ENCODE data around the gene TEC.

Gene TEC

GRCh38 chr4:48269861-48270522, 354 bp upstream of the TEC start:
- DNase-seq (ENCODE audit: low read depth in 2 of 2), result no peak

GRCh38 chr4:48267574-48267973, 2.1 kb downstream of the TEC start:
- DNase-seq (ENCODE audit: low read depth in 2 of 2), result no peak

GRCh38 chr4:48266781-48267180, 2.9 kb downstream of the TEC start:
- no peak for DNase-seq (ENCODE audit: low read depth in 2 of 2)

- DNase-seq (ENCODE audit: low read depth in 2 of 2), result no peak
Observed at GRCh38 chr4:48262926-48263325, 6.7 kb downstream of the TEC start.

- DNase-seq (ENCODE audit: low read depth in 2 of 2), result no peak
Observed at GRCh38 chr4:48262484-48262883, 7.2 kb downstream of the TEC start.

- no peak for DNase-seq (ENCODE audit: low read depth in 2 of 2)
Observed at GRCh38 chr4:48261281-48261680, 8.4 kb downstream of the TEC start.

- DNase-seq (ENCODE audit: low read depth in 2 of 2), result no peak
Observed at GRCh38 chr4:48259748-48260147, 9.9 kb downstream of the TEC start.

- DNase-seq (ENCODE audit: low read depth in 2 of 2), result no peak
Observed at GRCh38 chr4:48258845-48259397, 10.7 kb downstream of the TEC start.

GRCh38 chr4:48255959-48256342, 13.7 kb downstream of the TEC start:
- no peak for DNase-seq (ENCODE audit: low read depth in 2 of 2)

GRCh38 chr4:48255072-48255958, 14.3 kb downstream of the TEC start:
- no peak for DNase-seq (ENCODE audit: low read depth in 2 of 2)

- peak; percentile 68 to 71 for DNase-seq (ENCODE audit: low read depth in 2 of 2)
Observed at GRCh38 chr4:48254381-48255071, 15.1 kb downstream of the TEC start.

- DNase-seq (ENCODE audit: low read depth in 2 of 2), result no peak
Observed at GRCh38 chr4:48252313-48252712, 17.3 kb downstream of the TEC start.

- DNase-seq (ENCODE audit: low read depth in 2 of 2), result no peak
Observed at GRCh38 chr4:48250980-48251379, 18.7 kb downstream of the TEC start.

- DNase-seq (ENCODE audit: low read depth in 2 of 2), result no peak
Observed at GRCh38 chr4:48250343-48250742, 19.3 kb downstream of the TEC start.

- DNase-seq (ENCODE audit: low read depth in 2 of 2), result no peak
Observed at GRCh38 chr4:48249378-48249777, 20.3 kb downstream of the TEC start.

- no peak for DNase-seq (ENCODE audit: low read depth in 2 of 2)
Observed at GRCh38 chr4:48248559-48248953, 21.1 kb downstream of the TEC start.

GRCh38 chr4:48247878-48248558, 21.6 kb downstream of the TEC start:
- no peak for DNase-seq (ENCODE audit: low read depth in 2 of 2)

GRCh38 chr4:48247142-48247877, 22.3 kb downstream of the TEC start:
- DNase-seq (ENCODE audit: low read depth in 2 of 2), result peak; percentile 30 to 34

GRCh38 chr4:48244665-48245064, 25.0 kb downstream of the TEC start:
- DNase-seq (ENCODE audit: low read depth in 2 of 2), result no peak

GRCh38 chr4:48243887-48244286, 25.8 kb downstream of the TEC start:
- DNase-seq (ENCODE audit: low read depth in 2 of 2), result no peak

- no peak for DNase-seq (ENCODE audit: low read depth in 2 of 2)
Observed at GRCh38 chr4:48243429-48243828, 26.2 kb downstream of the TEC start.
